Activated CD8-positive, alpha-beta memory T cell treated with anti-CD3 and anti-CD28 coated beads, Interleukin-2, amount 10 ng/mL, durations not matched to agents 7 days and 5 days (primary cell): ENCODE measurements around the gene PRDM5. TPM values are rescaled to one million over a fixed set of nuclear protein-coding genes. Genes with fewer than 3 reads are reported as not detected.

Source experiments
- ATAC-seq: fragments of 150-1000 bp; cut with Tn5 transposase; one replicate; pipeline ENCODE4 v1.10.0; 2021; ENCODE audit warnings: moderate library complexity
- CTCF ChIA-PET: fragments of 350-600 bp; sonication (Branson Sonifier 250); formaldehyde crosslinking; loops from one replicate; lab custom pipeline; 2021; ENCODE audit warnings: antibody characterized with exemption; lab: Charles Lee
- DNase-seq: peaks from one replicate; pipeline ENCODE4 v3.0.0-alpha.2; 2020
- H3K27ac Mint-ChIP-seq: one replicate; pipeline ENCODE4 v1.8.0; 2021; ENCODE audit warnings: mild to moderate bottlenecking, mixed read lengths
- H3K27me3 Mint-ChIP-seq: one replicate; pipeline ENCODE4 v1.8.0; 2021; ENCODE audit warnings: mixed read lengths
- H3K36me3 Mint-ChIP-seq: one replicate; pipeline ENCODE4 v1.8.0; 2021; ENCODE audit warnings: mild to moderate bottlenecking, mixed read lengths
- H3K4me1 Mint-ChIP-seq: one replicate; pipeline ENCODE4 v1.8.0; 2021; ENCODE audit warnings: mixed read lengths
- H3K4me3 Mint-ChIP-seq: one replicate; pipeline ENCODE4 v1.8.0; 2021; ENCODE audit warnings: mild to moderate bottlenecking, moderate library complexity, mixed read lengths
- H3K9me3 Mint-ChIP-seq: one replicate; pipeline ENCODE4 v1.8.0; 2022; ENCODE audit warnings: low read depth, mixed read lengths
- total RNA-seq, 2 experiments: library from RNA; stranded (reverse); gene quantifications; one replicate each; pipeline ENCODE4 v1.2.3, GENCODE V29; 2021

PRDM5 gene
- total RNA-seq, 2 experiments from 2014 or later, result 1.2 TPM; not detected in 1

- no peak overlapping the region for H3K27ac Mint-ChIP-seq
- H3K4me3 Mint-ChIP-seq, result no peak overlapping the region
- no peaks in the 10 kb centered on the region for H3K4me1 Mint-ChIP-seq
- no peak for DNase-seq
- no peaks in the 10 kb centered on the region for H3K9me3 Mint-ChIP-seq
- ATAC-seq, result no peak
- peaks cover 7% of the 10 kb centered on the region for H3K27me3 Mint-ChIP-seq
- no peaks in the 10 kb centered on the region for H3K36me3 Mint-ChIP-seq
- CTCF ChIA-PET, result no interaction called here
These were observed 212.5 kb downstream of the PRDM5 start for GRCh38 chr4:120709991-120710390.

DNA sequence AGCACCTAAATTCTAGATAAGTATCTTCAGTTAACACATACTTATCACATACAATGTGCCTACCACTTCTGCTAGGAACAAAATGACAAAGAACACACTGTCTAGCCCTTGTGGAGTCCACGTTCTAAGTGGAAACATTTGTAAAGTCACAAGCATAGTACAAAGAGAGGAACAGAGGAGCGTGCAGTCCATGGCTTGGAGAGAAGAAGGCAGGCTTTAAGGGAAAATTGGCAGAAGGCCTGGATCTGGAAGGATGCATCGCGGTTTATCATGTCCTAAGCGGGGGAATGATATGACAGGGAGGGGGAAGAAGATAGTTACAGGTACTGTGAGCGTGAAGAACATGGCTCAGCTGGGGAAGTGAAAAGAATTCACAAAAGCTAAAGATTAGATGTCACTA is 218.0 kb downstream of the PRDM5 start:
- Mint-ChIP-seq H3K4me3 (no peak overlapping the region), H3K4me1 (no peaks in the 10 kb centered on the region), H3K36me3 (no peaks in the 10 kb centered on the region), H3K27ac (no peak overlapping the region), H3K27me3 (peaks cover 3% of the 10 kb centered on the region), H3K9me3 (no peaks in the 10 kb centered on the region)
- DNase-seq (no peak), ATAC-seq (no peak)
- CTCF ChIA-PET, result no interaction called here

GRCh38 chr4:120703908-120704307 is 218.6 kb downstream of the PRDM5 start:
- no peaks in the 10 kb centered on the region for H3K36me3 Mint-ChIP-seq
- H3K4me1 Mint-ChIP-seq, result no peaks in the 10 kb centered on the region
- no peak for DNase-seq
- CTCF ChIA-PET, result no interaction called here
- ATAC-seq, result no peak
- no peaks in the 10 kb centered on the region for H3K9me3 Mint-ChIP-seq
- H3K27me3 Mint-ChIP-seq, result peaks cover 3% of the 10 kb centered on the region
- no peak overlapping the region for H3K4me3 Mint-ChIP-seq
- H3K27ac Mint-ChIP-seq, result no peak overlapping the region

DNA sequence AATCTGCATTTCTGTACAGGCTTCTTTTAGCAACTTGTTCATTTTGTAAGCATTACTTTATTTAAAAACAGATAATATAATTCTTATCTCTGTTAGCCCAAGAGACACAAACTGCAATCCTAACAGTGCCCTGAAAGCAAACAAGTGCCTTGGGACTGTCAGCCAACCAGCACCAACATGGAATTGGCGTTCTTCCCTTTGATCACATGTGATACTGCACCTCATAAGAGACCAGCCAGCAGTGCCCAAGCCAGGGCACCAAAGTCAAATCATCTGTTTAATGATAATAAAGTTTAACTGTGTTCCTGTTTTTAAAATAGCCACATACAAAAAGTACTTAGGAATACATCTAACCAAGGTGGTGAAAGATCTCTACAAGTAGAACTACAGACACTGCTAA is 223.2 kb downstream of the PRDM5 start:
- no peak overlapping the region for H3K27ac Mint-ChIP-seq
- CTCF ChIA-PET, result no interaction called here
- H3K4me1 Mint-ChIP-seq, result no peaks in the 10 kb centered on the region
- ATAC-seq (no peak), DNase-seq (no peak)
- no peaks in the 10 kb centered on the region for H3K9me3 Mint-ChIP-seq
- H3K27me3 Mint-ChIP-seq, result no peaks in the 10 kb centered on the region
- no peak overlapping the region for H3K4me3 Mint-ChIP-seq
- H3K36me3 Mint-ChIP-seq, result no peaks in the 10 kb centered on the region

DNA sequence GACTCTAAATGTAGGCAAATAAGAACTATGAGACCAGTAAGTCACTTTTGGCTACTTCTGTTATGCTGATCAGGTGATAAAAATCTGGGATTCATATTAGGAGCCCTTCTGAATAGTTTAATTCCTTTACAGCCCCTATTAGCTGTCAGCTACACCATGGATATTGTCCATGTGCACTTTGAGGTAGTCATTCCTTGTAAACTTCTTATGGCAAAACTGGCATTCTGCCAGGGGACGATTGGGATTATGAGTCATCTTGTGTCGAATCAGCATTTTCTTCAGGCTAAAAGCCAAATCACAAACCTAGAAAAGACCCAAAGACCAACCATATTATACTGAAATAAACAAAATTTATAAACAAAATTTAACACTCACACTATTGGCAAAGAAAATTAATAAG is 227.6 kb downstream of the PRDM5 start:
- ATAC-seq, result no peak

GRCh38 chr4:120693816-120694215 is 228.7 kb downstream of the PRDM5 start:
- Mint-ChIP-seq H3K9me3 (no peaks in the 10 kb centered on the region), H3K4me3 (no peak overlapping the region), H3K4me1 (no peaks in the 10 kb centered on the region), H3K36me3 (no peaks in the 10 kb centered on the region), H3K27ac (no peak overlapping the region), H3K27me3 (peaks cover 9% of the 10 kb centered on the region)
- CTCF ChIA-PET, result no interaction called here
- no peak for DNase-seq
- ATAC-seq, result no peak

More for the DNA sequence above, 227.6 kb downstream of the PRDM5 start:
- no peak overlapping the region for H3K27ac Mint-ChIP-seq
- peaks cover 5% of the 10 kb centered on the region for H3K27me3 Mint-ChIP-seq
- DNase-seq, result no peak
- no peaks in the 10 kb centered on the region for H3K4me1 Mint-ChIP-seq
- H3K4me3 Mint-ChIP-seq, result no peak overlapping the region
- H3K36me3 Mint-ChIP-seq, result no peaks in the 10 kb centered on the region
- no peaks in the 10 kb centered on the region for H3K9me3 Mint-ChIP-seq
- CTCF ChIA-PET, result no interaction called here

DNA sequence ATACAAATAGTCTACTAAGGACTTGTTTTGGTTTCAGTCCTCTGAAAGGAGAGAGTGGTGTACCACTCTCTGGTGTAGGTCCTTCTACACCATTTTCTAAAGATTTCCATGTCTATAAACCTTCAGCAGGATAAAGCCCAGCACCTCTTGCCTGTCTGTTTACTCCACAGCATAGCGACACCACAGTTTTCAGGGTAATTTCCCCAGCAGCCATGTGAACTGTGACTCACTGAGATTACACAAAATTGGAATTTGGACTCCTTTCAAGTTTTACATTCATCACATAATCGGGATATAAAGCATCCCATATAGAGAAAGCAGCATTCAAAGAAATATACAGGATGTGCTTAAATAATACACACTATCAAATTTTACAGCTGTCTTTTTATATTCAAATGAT is 229.6 kb downstream of the PRDM5 start:
- CTCF ChIA-PET, result no interaction called here

GRCh38 chr4:120691536-120691935 is 231.0 kb downstream of the PRDM5 start:
- Mint-ChIP-seq H3K36me3 (no peaks in the 10 kb centered on the region), H3K27ac (no peak overlapping the region), H3K27me3 (peaks cover 16% of the 10 kb centered on the region), H3K4me3 (no peak overlapping the region), H3K9me3 (no peaks in the 10 kb centered on the region), H3K4me1 (no peaks in the 10 kb centered on the region)
- no peak for ATAC-seq
- CTCF ChIA-PET, result no interaction called here
- no peak for DNase-seq

More for the DNA sequence above, 229.6 kb downstream of the PRDM5 start:
- H3K36me3 Mint-ChIP-seq, result no peaks in the 10 kb centered on the region
- ATAC-seq (no peak), DNase-seq (no peak)
- no peak overlapping the region for H3K27ac Mint-ChIP-seq
- no peaks in the 10 kb centered on the region for H3K4me1 Mint-ChIP-seq
- peaks cover 16% of the 10 kb centered on the region for H3K27me3 Mint-ChIP-seq
- no peak overlapping the region for H3K4me3 Mint-ChIP-seq
- H3K9me3 Mint-ChIP-seq, result no peaks in the 10 kb centered on the region

DNA sequence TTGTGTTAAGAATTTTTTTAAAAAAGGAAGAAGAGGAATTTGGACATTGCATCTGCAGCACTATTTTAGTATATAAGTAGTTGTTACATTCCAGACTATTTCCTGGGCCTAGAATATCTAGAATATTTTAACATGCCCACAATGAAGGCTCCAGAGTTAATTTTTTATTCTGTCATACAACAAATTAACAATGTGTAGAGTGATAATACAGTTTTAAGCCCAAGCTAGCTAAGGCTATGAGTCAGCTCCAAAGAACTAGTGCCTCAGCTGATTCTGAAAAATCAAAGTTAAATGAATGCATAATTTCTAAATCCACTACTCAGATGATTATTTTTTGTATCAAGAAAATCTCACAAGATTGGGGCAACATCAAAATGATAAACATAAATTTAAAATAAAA is 231.4 kb downstream of the PRDM5 start:
- H3K9me3 Mint-ChIP-seq, result no peaks in the 10 kb centered on the region
- ATAC-seq (no peak), DNase-seq (no peak)
- H3K27me3 Mint-ChIP-seq, result peaks cover 16% of the 10 kb centered on the region
- no peaks in the 10 kb centered on the region for H3K4me1 Mint-ChIP-seq
- no peak overlapping the region for H3K4me3 Mint-ChIP-seq
- CTCF ChIA-PET, result no interaction called here
- no peaks in the 10 kb centered on the region for H3K36me3 Mint-ChIP-seq
- no peak overlapping the region for H3K27ac Mint-ChIP-seq

- H3K27me3 Mint-ChIP-seq, result peaks cover 20% of the 10 kb centered on the region
- DNase-seq, result no peak
- no peak overlapping the region for H3K4me3 Mint-ChIP-seq
- ATAC-seq, result no peak
- no peak overlapping the region for H3K27ac Mint-ChIP-seq
- H3K9me3 Mint-ChIP-seq, result no peaks in the 10 kb centered on the region
- H3K36me3 Mint-ChIP-seq, result no peaks in the 10 kb centered on the region
- CTCF ChIA-PET, result no interaction called here
- no peaks in the 10 kb centered on the region for H3K4me1 Mint-ChIP-seq
These were observed 233.7 kb downstream of the PRDM5 start for GRCh38 chr4:120688791-120689190.

DNA sequence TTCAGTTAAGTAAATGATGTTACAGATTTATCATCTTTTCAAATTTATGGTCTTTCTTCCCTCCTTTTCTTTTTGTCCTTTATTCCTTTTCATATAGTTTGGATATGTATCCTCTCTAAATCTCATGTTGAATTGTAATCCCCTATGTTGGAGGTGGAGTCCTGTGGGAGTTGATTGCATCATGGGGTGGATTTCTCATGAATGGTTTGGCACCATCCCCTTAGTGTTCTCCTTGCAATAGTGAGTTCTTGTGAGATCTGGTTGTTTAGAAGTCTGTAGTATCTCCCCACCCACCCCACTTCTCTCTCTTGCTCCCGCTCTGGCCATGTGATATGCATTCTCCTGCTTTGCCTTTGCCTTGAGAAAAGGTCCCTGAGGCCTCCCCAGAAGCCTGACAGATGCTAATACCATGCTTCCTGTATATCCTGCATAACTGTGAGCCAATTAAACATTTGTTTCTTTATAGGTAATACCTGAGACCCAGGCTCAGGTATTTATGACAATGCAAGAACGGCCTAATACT is 236.7 kb downstream of the PRDM5 start:
- H3K27ac Mint-ChIP-seq, result no peak overlapping the region
- H3K36me3 Mint-ChIP-seq, result no peaks in the 10 kb centered on the region
- CTCF ChIA-PET, result no interaction called here

GRCh38 chr4:120683897-120684540 is 238.5 kb downstream of the PRDM5 start:
- Mint-ChIP-seq H3K36me3 (no peaks in the 10 kb centered on the region), H3K4me3 (no peak overlapping the region), H3K27ac (no peak overlapping the region), H3K27me3 (peaks cover 30% of the 10 kb centered on the region), H3K4me1 (peaks cover 11% of the 10 kb centered on the region), H3K9me3 (no peaks in the 10 kb centered on the region)
- CTCF ChIA-PET, result interaction anchor here (1.9 kb wide), 1 partner anchor 14 kb away, joined by 4 read pairs; no protein-coding TSS in a partner anchor
- DNase-seq (no peak), ATAC-seq (no peak)

More for the DNA sequence above, 236.7 kb downstream of the PRDM5 start:
- DNase-seq, result no peak
- Mint-ChIP-seq H3K9me3 (no peaks in the 10 kb centered on the region), H3K4me1 (peaks cover 4% of the 10 kb centered on the region), H3K4me3 (no peak overlapping the region), H3K27me3 (peaks cover 25% of the 10 kb centered on the region)
- ATAC-seq, result no peak

DNA sequence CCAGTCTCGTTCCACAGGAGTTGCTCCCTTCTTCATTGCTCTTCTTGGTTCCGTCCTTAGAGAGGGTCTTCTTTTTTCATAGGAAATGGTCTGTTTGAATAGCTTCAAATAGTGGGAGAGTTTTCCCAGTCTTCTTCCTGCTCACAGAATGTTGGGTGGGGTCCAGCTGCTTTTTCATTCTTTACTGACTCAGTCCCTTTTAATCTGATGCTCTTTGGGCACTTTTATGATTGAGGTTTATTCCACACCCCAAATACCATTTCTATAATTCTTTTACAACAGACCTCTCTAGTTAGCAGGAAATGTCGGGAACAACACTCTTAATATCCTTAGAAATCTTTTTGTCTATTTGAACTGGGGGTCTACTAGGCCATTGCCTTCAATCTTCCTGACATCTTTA is 239.5 kb downstream of the PRDM5 start:
- ATAC-seq, result no peak
- Mint-ChIP-seq H3K27ac (no peak overlapping the region), H3K9me3 (no peaks in the 10 kb centered on the region), H3K36me3 (no peaks in the 10 kb centered on the region), H3K4me3 (no peak overlapping the region), H3K4me1 (peaks cover 11% of the 10 kb centered on the region), H3K27me3 (peaks cover 30% of the 10 kb centered on the region)
- no peak for DNase-seq
- CTCF ChIA-PET, result interaction anchor here (1.9 kb wide), 1 partner anchor 13 kb away, joined by 4 read pairs; no protein-coding TSS in a partner anchor

DNA sequence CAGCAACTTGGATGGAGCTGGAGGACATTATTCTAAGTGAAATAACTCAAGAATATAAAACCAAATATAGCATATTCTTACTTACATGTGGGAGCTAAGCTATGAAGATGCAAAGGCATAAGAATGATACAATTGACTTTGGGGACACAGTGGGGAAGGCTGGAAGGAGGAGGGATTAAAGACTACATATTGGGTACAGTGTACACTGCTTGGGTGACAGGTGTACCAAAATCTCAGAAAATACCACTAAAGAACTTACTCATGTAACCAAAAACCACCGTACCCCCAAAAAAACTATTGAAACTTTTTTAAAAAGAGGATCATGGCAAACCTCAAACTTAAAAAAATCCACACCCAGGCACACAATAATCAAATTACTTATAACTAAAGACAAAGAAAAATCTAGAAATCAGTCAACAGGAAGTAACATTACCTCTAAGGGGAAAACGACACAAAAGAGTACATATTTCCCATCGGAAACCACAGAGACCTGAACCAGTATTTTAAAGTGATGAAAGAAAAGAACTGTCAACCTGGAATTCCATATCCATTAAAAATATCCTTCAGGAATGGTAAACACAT is 241.8 kb downstream of the PRDM5 start:
- ATAC-seq (no peak), DNase-seq (no peak)
- Mint-ChIP-seq H3K4me1 (peaks cover 11% of the 10 kb centered on the region), H3K9me3 (peaks cover 4% of the 10 kb centered on the region), H3K36me3 (no peaks in the 10 kb centered on the region), H3K27me3 (peaks cover 42% of the 10 kb centered on the region), H3K27ac (no peak overlapping the region), H3K4me3 (no peak overlapping the region)
- CTCF ChIA-PET, result no interaction called here
